ENCODE data around the gene JUN. TPM values are rescaled to one million over a fixed set of nuclear protein-coding genes. Genes with fewer than 3 reads are reported as not detected.

Gene JUN
- polyA plus RNA-seq, 4 donors = 55.4 to 214 (median 88.0) TPM

DNA sequence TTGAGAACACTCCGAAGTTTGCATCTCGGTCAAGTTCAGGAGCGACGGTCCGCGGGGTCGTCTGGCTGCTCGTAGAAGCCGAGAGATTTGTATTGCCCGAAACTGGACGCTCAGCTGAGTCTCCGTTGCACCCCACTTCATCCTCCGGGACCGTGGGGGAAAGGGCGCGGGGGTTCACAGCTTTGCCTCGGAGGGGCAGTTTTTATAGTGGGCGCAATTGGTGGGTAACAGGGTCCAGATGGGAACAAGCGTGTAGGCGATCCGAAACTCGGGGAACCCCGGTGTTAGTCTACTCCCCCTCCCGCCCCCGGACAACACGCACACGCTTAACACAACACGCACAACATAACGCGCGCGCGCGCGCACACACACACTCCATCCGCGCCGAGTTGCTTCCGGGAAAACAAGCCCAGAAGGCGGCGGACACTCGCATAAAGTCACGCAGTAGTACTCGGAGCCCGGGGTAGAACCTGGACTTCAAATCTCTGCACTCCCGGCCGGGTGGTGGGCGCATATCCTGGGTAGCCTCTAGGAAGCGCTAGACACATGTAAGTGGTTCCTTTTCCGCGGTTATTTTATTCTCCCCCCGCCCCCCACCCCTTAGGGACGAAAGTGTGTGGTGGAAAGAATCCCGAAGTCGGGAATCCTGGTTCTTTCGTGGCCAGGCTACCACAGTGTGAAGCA lies 1.1 kb upstream of the JUN start:
- peak in 2 of 4 donors; percentile 78 to 79 for DNase-seq (ENCODE audit: low read depth in 4 of 4, low spot score in 2 of 4)

DNA sequence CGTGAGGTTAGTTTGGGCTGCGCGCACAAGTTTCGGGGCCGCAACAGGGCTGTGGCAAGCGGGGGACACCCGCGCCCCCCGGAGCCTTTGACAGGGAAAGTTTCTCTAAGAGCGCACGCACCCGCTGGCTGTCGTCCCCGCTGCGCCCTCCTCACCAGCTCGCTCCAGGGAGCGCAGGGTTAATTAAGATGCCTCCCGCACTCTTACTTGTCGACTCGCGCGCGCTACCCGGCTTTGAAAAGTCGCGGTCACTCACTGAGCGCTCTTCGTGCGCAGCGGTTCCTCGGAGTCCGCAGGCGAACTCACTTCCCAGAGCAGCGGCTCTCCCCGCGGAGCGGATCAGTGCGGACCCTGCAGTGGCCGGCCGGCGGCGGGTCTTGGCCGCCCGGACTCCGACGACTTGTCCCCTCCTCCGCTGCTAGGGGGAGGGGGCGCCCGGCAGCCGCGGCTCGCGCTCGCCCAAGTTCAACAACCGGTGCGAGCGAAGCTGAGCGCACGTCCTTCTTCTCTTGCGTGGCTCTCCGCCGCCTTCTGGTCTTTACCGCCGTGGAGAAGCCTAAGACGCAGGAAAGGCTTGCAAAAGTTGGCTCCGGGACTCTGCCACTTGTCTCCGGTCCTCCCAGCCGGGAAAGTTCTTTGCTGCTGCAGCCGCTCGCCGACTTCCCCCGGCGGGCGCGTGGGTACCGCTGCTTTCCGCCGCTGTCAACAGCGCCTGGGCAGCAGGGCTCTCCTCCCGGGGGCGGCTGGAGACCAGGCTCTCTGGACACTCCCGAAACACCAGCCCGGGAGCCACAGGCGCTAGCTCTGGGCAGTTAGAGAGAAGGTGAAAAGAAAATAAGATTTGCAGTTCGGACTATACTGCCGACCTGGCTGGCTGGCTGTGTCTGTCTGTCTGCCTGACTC lies 506 bp downstream of the JUN start:
- DNase-seq (ENCODE audit: low read depth in 4 of 4, low spot score in 2 of 4) = peak in 1 of 4 donors; percentile 61

DNA sequence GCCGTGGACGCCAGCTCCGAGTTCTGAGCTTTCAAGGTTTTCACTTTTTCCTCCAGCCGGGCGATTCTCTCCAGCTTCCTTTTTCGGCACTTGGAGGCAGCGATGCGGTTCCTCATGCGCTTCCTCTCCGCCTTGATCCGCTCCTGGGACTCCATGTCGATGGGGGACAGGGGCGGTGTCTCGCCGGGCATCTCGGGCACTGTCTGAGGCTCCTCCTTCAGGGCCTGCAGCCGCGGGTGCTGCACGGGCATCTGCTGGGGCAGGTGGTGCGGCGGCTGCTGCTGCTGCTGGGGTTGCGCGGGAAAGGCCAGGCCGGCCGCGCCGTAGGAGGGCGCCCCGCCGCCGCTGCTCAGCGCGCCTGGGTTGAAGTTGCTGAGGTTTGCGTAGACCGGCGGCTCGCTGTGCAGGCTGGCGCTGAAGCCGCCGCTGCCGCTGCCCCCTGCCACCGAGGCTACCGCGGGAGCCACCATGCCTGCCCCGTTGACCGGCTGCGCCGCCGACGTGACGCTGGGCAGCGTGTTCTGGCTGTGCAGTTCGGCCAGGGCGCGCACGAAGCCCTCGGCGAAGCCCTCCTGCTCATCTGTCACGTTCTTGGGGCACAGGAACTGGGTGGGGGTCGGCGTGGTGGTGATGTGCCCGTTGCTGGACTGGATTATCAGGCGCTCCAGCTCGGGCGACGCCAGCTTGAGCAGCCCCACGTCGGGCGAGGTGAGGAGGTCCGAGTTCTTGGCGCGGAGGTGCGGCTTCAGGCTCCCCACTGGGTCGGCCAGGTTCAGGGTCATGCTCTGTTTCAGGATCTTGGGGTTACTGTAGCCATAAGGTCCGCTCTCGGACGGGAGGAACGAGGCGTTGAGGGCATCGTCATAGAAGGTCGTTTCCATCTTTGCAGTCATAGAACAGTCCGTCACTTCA lies 1.4 kb downstream of the JUN start:
- no peak for DNase-seq (ENCODE audit: low read depth in 4 of 4, low spot score in 2 of 4)

DNA sequence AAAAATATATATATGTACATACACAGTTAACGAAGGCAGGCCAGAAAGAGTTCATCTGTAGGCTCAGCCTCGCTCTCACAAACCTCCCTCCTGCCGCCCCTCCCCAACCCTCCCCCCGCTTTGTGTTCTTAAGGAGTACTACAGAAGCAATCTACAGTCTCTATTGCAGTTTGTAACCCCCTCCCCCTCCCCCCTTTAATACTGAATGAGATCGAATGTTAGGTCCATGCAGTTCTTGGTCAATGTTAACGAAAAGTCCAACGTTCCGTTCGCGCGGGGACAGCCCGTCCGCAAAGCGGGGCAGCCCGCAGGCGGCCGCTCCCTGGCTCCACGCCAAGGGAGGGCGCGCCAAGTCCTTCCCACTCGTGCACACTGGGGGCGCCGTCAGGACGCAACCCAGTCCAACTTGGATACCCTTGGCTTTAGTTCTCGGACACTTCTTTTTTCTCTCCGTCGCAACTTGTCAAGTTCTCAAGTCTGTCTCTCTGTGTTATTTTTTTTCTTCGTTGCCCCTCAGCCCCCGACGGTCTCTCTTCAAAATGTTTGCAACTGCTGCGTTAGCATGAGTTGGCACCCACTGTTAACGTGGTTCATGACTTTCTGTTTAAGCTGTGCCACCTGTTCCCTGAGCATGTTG lies 2.2 kb downstream of the JUN start:
- DNase-seq (ENCODE audit: low read depth in 4 of 4, low spot score in 2 of 4) = peak in 1 of 4 donors; percentile 77

DNA sequence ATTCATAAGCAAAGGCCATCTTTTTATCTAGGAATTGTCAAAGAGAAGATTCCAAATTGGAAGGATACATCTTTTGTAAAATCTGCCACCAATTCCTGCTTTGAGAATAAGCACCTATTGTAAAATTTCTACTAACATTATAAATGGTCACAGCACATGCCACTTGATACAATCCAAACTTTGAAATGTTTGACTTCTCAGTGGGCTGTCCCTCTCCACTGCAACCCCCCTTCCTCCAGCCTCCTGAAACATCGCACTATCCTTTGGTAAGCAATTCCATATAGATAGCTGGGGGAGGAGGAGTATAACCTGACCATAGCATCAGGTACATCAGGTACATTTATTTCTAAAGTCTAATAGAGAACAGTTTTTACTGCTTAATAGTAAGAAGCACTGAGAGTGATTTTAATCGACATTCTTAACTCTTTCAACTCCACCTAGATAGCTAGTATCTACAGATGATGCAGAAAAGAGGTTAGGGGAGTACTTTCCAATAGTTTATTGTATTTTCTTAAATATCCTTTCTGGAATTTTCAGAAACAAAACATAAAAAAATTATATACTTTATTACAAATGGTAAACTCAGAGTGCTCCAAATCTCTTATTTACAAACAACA lies 2.9 kb downstream of the JUN start:
- DNase-seq (ENCODE audit: low read depth in 4 of 4, low spot score in 2 of 4) = no peak

GRCh38 chr1:58780411-58780810 lies 3.4 kb downstream of the JUN start:
- DNase-seq (ENCODE audit: low read depth in 4 of 4, low spot score in 2 of 4) = no peak

DNA sequence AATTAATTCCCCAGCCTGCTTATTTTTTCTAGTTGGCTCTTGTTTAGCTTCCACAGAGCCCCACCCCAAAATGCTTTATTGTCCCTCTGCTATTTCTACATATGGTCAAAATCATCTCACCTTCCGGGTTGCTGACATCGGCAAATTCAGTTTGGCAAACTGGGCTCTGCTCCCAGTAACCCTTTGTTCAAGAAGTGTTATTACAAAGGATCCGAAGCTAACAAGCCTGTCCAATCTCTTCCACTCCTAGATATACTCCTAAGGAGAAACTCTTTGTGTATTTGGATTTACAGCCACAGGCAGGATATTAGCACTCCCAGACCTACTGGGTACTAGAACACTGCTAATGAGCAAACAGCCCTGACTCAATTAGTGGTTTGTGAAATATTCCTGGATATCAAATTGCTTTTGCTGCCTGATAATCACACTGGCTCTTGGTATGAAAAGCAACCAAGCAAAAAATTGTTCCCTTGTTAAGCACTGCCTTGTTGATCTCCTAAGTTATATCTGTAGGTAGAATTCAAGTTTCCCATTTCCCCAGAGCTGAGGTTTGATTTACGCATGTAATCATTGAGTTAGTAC lies 4.0 kb downstream of the JUN start:
- DNase-seq (ENCODE audit: low read depth in 4 of 4, low spot score in 2 of 4) = no peak

- DNase-seq (ENCODE audit: low read depth in 4 of 4, low spot score in 2 of 4) = no peak
These were observed 4.6 kb downstream of the JUN start for GRCh38 chr1:58779059-58779754.

DNA sequence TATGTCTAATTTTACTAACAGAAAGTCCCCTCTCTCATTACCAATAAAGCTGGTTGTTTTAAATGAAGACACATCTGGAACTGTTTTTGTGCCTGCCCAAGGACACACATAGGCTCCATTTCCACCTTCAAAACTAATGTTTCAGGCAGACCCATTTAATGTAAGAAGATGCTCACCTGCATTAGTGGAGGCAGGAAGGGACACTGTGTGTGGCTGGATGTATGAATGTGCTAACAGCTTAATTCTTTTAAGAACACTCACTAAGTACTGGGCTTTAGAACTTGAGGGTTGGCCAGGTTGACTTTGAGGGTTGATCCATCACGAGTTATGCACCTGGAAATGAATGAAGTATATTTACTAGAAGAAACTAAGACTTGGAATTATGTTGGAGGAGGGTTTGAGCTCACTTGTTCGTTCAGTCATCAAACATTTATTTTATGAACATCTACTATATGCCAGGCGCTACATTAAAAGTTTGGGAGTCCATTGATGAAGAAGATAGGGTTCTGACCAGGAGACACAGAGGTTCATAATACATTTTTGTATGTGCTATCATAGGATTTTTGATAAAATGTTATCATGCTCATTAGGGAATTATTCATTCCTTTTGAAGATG lies 5.4 kb downstream of the JUN start:
- no peak for DNase-seq (ENCODE audit: low read depth in 4 of 4, low spot score in 2 of 4)

DNA sequence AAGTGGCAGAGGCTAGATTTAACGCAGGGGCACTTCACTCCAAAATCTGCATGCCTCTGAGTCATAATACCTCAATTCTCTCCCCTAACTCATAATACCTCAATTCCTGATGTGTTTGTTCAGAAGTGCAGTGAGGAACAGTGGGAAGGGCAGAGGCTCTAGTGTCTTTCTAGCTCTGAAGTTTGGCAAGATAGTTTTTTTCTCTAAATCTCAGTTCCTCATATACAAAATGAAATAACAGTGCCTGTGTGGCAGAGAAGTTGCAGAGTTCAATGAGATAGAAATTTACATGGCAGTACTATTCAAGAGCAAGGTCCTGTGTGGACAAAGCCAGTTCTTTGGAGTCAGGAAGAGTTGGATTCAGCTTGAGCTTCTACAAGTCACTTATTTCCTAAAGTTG lies 9.8 kb downstream of the JUN start:
- no peak for DNase-seq (ENCODE audit: low read depth in 4 of 4, low spot score in 2 of 4)

DNA sequence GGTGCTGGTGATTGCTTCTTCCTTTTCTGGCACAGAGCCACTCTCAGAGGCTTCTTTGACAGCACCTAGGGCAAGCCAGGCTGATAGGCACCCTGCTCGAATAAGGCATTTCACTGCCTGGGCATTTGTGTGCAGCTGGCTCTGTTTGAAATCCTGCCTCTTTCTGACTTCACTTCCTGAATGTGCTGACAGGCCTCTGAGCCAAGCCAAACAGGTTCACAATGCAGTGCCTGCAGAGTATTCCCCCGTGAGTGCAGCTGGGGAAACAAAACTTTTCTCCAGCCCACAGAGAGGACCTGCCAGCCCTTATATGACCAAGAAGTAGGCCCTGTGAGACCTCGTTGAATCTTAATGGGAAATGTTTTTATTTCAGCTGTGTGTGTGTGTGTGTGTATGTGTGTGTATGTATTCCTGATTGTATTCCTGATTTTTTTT lies 10.4 kb downstream of the JUN start:
- DNase-seq (ENCODE audit: low read depth in 4 of 4, low spot score in 2 of 4) = no peak

GRCh38 chr1:58769809-58770320 lies 14.0 kb downstream of the JUN start:
- no peak for DNase-seq (ENCODE audit: low read depth in 4 of 4, low spot score in 2 of 4)

GRCh38 chr1:58768971-58769808 lies 14.7 kb downstream of the JUN start:
- no peak for DNase-seq (ENCODE audit: low read depth in 4 of 4, low spot score in 2 of 4)

- no peak for DNase-seq (ENCODE audit: low read depth in 4 of 4, low spot score in 2 of 4)
These were observed 15.6 kb downstream of the JUN start for GRCh38 chr1:58768191-58768731.

- no peak for DNase-seq (ENCODE audit: low read depth in 4 of 4, low spot score in 2 of 4)
These were observed 16.7 kb downstream of the JUN start for GRCh38 chr1:58767143-58767542.

GRCh38 chr1:58765441-58765840 lies 18.4 kb downstream of the JUN start:
- DNase-seq (ENCODE audit: low read depth in 4 of 4, low spot score in 2 of 4) = no peak

- no peak for DNase-seq (ENCODE audit: low read depth in 4 of 4, low spot score in 2 of 4)
These were observed 18.8 kb downstream of the JUN start for GRCh38 chr1:58765006-58765405.
